Activated T-cell treated with anti-CD3 and anti-CD28 coated beads for 4 hours (primary cell): ENCODE measurements around the gene ACACA.

Source experiments
- DNase-seq: peaks from one replicate; pipeline ENCODE4 v3.0.0-alpha.2; 2020

The ACACA gene

GRCh38 chr17:37286430-37286829 is 120.2 kb downstream of the ACACA start:
- DNase-seq = no peak

- DNase-seq = no peak
Observed at GRCh38 chr17:37284191-37284590, 122.4 kb downstream of the ACACA start.

- no peak for DNase-seq
Observed at GRCh38 chr17:37283414-37283961, 123.1 kb downstream of the ACACA start.

GRCh38 chr17:37280841-37281240 is 125.8 kb downstream of the ACACA start:
- no peak for DNase-seq

GRCh38 chr17:37278247-37278894 is 128.3 kb downstream of the ACACA start:
- no peak for DNase-seq

GRCh38 chr17:37276475-37276874 is 130.2 kb downstream of the ACACA start:
- DNase-seq = no peak

- no peak for DNase-seq
Observed at GRCh38 chr17:37274461-37274860, 132.2 kb downstream of the ACACA start.

GRCh38 chr17:37273409-37274051 is 133.1 kb downstream of the ACACA start:
- no peak for DNase-seq

- DNase-seq = no peak
Observed at GRCh38 chr17:37265446-37266173, 141.0 kb downstream of the ACACA start.

- no peak for DNase-seq
Observed at GRCh38 chr17:37261286-37261685, 145.3 kb downstream of the ACACA start.

GRCh38 chr17:37259030-37259735 is 147.5 kb downstream of the ACACA start:
- no peak for DNase-seq

- DNase-seq = no peak
Observed at GRCh38 chr17:37256627-37257026, 150.0 kb downstream of the ACACA start.

- no peak for DNase-seq
Observed at GRCh38 chr17:37255432-37255831, 151.2 kb downstream of the ACACA start.

- no peak for DNase-seq
Observed at GRCh38 chr17:37247825-37248224, 158.8 kb downstream of the ACACA start.

- no peak for DNase-seq
Observed at GRCh38 chr17:37246085-37246484, 160.6 kb downstream of the ACACA start.

- no peak for DNase-seq
Observed at GRCh38 chr17:37240381-37240780, 166.3 kb downstream of the ACACA start.

- DNase-seq = no peak
Observed at GRCh38 chr17:37239690-37240334, 166.8 kb downstream of the ACACA start.

- no peak for DNase-seq
Observed at GRCh38 chr17:37234106-37234505, 172.5 kb downstream of the ACACA start.

GRCh38 chr17:37233036-37233435 is 173.6 kb downstream of the ACACA start:
- no peak for DNase-seq

- DNase-seq = no peak
Observed at GRCh38 chr17:37231887-37232286, 174.7 kb downstream of the ACACA start.

- DNase-seq = no peak
Observed at GRCh38 chr17:37230633-37231032, 176.0 kb downstream of the ACACA start.

- no peak for DNase-seq
Observed at GRCh38 chr17:37225465-37225864, 181.2 kb downstream of the ACACA start.

- no peak for DNase-seq
Observed at GRCh38 chr17:37221865-37222264, 184.8 kb downstream of the ACACA start.
